Measurements from ENCODE around the gene TCFL5.

Gene TCFL5

GRCh38 chr20:62861726-62862336, at the start of gene TCFL5:
TCFL5 (minus strand) TSS chr20:62861822; CDS start chr20:62861670, 152 bp downstream.
- TF ChIP-seq CTCF (IDR thresholded peaks at IDR 0.05; ENCODE audit: insufficient read depth, missing control alignments) = no peak
- DNase-seq (ENCODE audit: insufficient read length, low spot score) (no peak), FAIRE-seq (no peak)

- no peak for TF ChIP-seq CTCF (IDR thresholded peaks at IDR 0.05; ENCODE audit: insufficient read depth, missing control alignments)
- no peak for FAIRE-seq
- no peak for DNase-seq (ENCODE audit: insufficient read length, low spot score)
These were observed 49.3 kb upstream of the TCFL5 start for GRCh38 chr20:62910777-62911497.

DNA sequence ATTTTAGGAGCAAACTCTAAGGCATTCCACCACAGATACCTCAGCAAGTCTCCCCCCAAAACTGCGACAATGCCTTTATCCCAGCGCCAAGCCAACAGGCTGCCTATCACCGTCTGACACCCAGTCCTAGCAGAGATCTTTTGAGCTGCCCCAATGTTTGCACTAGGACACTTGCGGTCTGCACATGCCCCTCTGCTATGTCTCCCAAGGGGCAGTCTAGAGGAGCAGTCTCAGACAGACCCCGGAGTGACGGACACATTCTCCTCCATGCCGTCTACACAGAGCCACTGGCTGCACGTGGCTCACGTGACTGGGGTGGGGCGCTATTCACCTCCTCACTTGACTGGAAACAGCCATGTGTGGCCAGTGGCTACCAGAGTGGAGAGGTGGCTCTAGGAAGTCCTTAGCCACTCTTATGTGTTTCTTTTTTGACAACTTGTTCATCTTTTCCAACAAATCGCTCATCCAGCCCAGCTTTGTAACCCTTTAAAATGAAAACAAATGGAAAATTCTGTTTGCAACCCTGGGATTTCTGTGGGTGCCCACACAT, 48.7 kb upstream of the TCFL5 start:
- DNase-seq (ENCODE audit: insufficient read length, low spot score) (no peak), FAIRE-seq (no peak)
- no peak for TF ChIP-seq CTCF (IDR thresholded peaks at IDR 0.05; ENCODE audit: insufficient read depth, missing control alignments)

DNA sequence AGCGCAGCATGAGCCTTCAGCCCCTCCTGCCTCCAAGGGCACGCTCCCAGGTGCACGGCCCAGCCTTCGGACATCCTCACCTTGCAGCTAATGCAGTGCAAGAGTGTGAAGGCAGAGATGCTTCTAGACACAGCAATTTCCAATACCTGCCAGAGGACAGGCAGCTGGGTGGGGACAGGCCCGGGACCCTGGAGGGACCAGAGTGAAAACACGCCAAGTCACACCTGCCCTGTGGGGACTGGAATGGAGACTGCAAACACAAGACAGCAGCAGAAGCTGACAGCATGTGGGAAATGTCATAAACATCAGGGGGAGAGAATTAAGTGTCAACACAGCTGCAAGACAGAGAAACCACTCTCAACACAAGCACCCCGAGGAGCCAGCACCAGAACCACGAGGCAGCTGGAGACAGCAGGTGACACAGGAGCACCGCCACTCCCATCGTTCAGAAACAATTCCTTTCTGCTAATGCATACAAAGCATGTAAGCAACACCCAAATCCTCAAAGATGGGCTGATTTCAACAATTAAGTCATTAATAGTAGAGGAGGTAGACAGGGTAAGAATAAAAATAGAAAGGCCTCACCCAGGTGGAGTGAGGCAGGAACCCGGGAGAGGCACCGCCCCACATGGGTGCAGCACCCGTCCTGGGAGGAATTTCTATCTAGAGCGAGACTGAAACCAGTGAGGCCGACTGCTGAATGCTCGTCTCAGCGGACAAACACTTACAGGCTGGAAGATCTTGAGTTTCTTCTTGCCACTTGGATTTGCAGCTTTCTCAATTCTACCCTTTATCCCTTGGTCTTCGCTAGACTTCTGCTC, 47.6 kb upstream of the TCFL5 start:
- no peak for FAIRE-seq
- DNase-seq (ENCODE audit: insufficient read length, low spot score) = no peak
- TF ChIP-seq CTCF (IDR thresholded peaks at IDR 0.05; ENCODE audit: insufficient read depth, missing control alignments) = no peak

DNA sequence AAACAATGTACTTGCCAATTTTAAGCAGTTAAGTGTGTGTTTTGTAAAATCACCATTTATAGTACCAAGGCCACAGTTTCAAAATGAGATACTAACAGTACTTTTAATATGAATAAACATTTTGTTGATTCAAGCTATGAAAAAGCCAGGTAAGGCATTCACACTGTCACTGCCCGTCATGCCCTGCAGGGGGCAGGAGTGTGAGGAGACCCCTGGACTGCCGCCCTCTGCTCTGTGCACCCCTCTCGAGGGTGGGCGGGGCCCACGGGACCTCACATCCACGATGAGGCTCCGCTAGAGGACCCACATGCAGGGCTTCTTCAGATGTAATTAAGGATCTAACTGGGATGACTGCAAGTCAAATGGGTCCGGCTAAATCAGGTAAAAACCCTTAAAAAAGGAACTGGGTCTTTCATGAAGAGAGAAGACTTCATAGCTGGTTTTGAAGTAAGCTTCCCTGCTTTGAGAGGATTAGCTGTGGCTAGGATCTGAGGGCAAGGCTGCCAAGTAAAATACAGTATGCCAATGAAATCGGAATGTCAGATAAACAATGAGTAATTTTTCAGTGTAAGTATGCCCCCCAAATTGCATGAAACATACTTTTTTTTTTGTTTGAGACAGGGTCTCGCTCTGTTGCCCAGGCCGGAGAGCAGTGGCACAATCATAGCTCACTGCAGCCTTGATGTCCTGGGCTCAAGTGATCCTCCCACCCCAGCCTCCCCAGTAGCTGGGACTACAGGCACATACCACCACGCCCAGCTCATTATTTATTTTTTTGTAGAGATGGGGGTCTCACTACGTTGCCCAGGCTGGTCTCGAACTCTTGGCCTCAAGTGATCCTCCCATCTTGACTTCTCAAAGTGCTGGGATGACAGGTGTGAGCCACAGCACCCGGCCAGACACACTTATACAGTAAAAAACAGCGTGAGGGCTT, 46.0 kb upstream of the TCFL5 start:
- DNase-seq (ENCODE audit: insufficient read length, low spot score) (no peak), FAIRE-seq (no peak)
- peak; percentile 32 for TF ChIP-seq CTCF (IDR thresholded peaks at IDR 0.05; ENCODE audit: insufficient read depth, missing control alignments)

GRCh38 chr20:62906647-62907375, 45.2 kb upstream of the TCFL5 start:
- no peak for FAIRE-seq

More at GRCh38 chr20:62906647-62907375, 45.2 kb upstream of the TCFL5 start:
- no peak for DNase-seq (ENCODE audit: insufficient read length, low spot score)
- no peak for TF ChIP-seq CTCF (IDR thresholded peaks at IDR 0.05; ENCODE audit: insufficient read depth, missing control alignments)
